ENCODE measurements around the gene OR5D18. TPM values are rescaled to one million over a fixed set of nuclear protein-coding genes. Genes with fewer than 3 reads are reported as not detected.

OR5D18 gene
- total and polyA plus RNA-seq, 2 of the 13 experiments (the other 11 are each of a cell fraction or from before 2014, with no cell fraction given) = not detected

GRCh38 chr11:55847453-55847852 lies 28.0 kb downstream of the OR5D18 start:
- FAIRE-seq (no peak), ATAC-seq (no peak), DNase-seq (ENCODE audit: low spot score) (no peak)
- in situ Hi-C loops (cut with HindIII; ENCODE audit: extremely low pct_ligation_motif_present, low pct_unique_long_range_greater_than_20kb) = no loop called here
- Histone ChIP-seq H3K4me1 (ENCODE audit: insufficient read depth, low read length) (no peaks in the 10 kb centered on the region), H3K9me3 (ENCODE audit: low read length) (peaks cover 23% of the 10 kb centered on the region), H3K79me2 (ENCODE audit: insufficient read depth, low read length) (no peaks in the 10 kb centered on the region), H3K27ac (ENCODE audit: extremely low read length, insufficient read depth, low read length) (no peak overlapping the region), H3K9ac (ENCODE audit: insufficient read depth, low read depth, low read length) (no peak overlapping the region), H3K36me3 (replicated peaks in 1 of 2; ENCODE audit: control insufficient read depth in 1 of 2, insufficient read depth in 2 of 2, low read length in 2 of 2) (no peaks in the 10 kb centered on the region), H3K4me2 (ENCODE audit: low read depth, low read length) (no peak overlapping the region), H2AFZ (ENCODE audit: low read length) (no peak overlapping the region), H3K4me3 (replicated peaks in 1 of 3; ENCODE audit: insufficient read depth in 1 of 3, low read depth in 2 of 3, low read length in 3 of 3) (no peak overlapping the region), H3K27me3 (ENCODE audit: control insufficient read depth in 1 of 2, insufficient read depth in 2 of 2, low read length in 2 of 2) (no peaks in the 10 kb centered on the region), H4K20me1 (ENCODE audit: insufficient read depth, low read length) (no peaks in the 10 kb centered on the region)
- no TSS peak for BruUV-seq (replicated peaks)
- 2% methylated on average over 2 of the region's 2 CpGs for WGBS (ENCODE audit: low lambda C conversion rate)
- TF ChIP-seq MAFK (conservative IDR thresholded peaks at IDR 0.05 in 1 of 2, IDR thresholded peaks at IDR 0.05 in 1 of 2; ENCODE audit: low read length in 2 of 2) (peak; percentile 32 to 74; a peak in 2 of 4 replicates), MAFF (IDR thresholded peaks at IDR 0.05; ENCODE audit: low read depth, low read length) (peak; percentile 44; the same call in 1 of the 2 replicates), HDAC1 (CRISPR knock-in tag; IDR thresholded peaks at IDR 0.05) (no peak), ZBTB33 (CRISPR knock-in tag; IDR thresholded peaks at IDR 0.05) (no peak), ZNF362 (CRISPR knock-in tag; IDR thresholded peaks at IDR 0.05; ENCODE audit: borderline replicate concordance) (no peak)
- intact Hi-C loops (cut with micrococcal nuclease; ENCODE audit: unreplicated experiment) = no loop called here
- CTCF ChIA-PET (ENCODE audit: low intra/inter-chr PET ratio, low total read pairs) = no interaction called here
- POLR2A ChIA-PET = no interaction called here

- H3K79me2 ChIP-seq (ENCODE audit: insufficient read depth, low read length) = no peaks in the 10 kb centered on the region
- TF ChIP-seq KIAA2018 (CRISPR knock-in tag; IDR thresholded peaks at IDR 0.05; ENCODE audit: borderline replicate concordance) (no peak), MAFK (conservative IDR thresholded peaks at IDR 0.05 in 1 of 2, IDR thresholded peaks at IDR 0.05 in 1 of 2; ENCODE audit: low read length in 2 of 2) (peak; percentile 76 to 90), MAFF (IDR thresholded peaks at IDR 0.05; ENCODE audit: low read depth, low read length) (peak; percentile 83)
- H3K4me1 ChIP-seq (ENCODE audit: insufficient read depth, low read length) = no peaks in the 10 kb centered on the region
- ATAC-seq (no peak), DNase-seq (ENCODE audit: low spot score) (no peak), FAIRE-seq (no peak)
- in situ Hi-C loops (cut with HindIII; ENCODE audit: extremely low pct_ligation_motif_present, low pct_unique_long_range_greater_than_20kb) (no loop called here), intact Hi-C loops (cut with micrococcal nuclease; ENCODE audit: unreplicated experiment) (no loop called here)
- H3K9ac ChIP-seq (ENCODE audit: insufficient read depth, low read depth, low read length) = no peak overlapping the region
- H3K27me3 ChIP-seq (ENCODE audit: control insufficient read depth in 1 of 2, insufficient read depth in 2 of 2, low read length in 2 of 2) = no peaks in the 10 kb centered on the region
- H2AFZ ChIP-seq (ENCODE audit: low read length) = no peak overlapping the region
- no peak overlapping the region for H3K27ac ChIP-seq (ENCODE audit: extremely low read length, insufficient read depth, low read length)
- no peak overlapping the region for H3K4me2 ChIP-seq (ENCODE audit: low read depth, low read length)
- H3K4me3 ChIP-seq (replicated peaks in 1 of 3; ENCODE audit: insufficient read depth in 1 of 3, low read depth in 2 of 3, low read length in 3 of 3) = no peak overlapping the region
- ChIA-PET CTCF (ENCODE audit: low intra/inter-chr PET ratio, low total read pairs) (no interaction called here), POLR2A (no interaction called here)
- BruUV-seq (replicated peaks) = no TSS peak
- H3K9me3 ChIP-seq (ENCODE audit: low read length) = peaks cover 23% of the 10 kb centered on the region
- H4K20me1 ChIP-seq (ENCODE audit: insufficient read depth, low read length) = no peaks in the 10 kb centered on the region
- no peaks in the 10 kb centered on the region for H3K36me3 ChIP-seq (replicated peaks in 1 of 2; ENCODE audit: control insufficient read depth in 1 of 2, insufficient read depth in 2 of 2, low read length in 2 of 2)
Measured at GRCh38 chr11:55849037-55849436, 29.6 kb downstream of the OR5D18 start.
